ENCODE data around the gene TACC2.

DNA sequence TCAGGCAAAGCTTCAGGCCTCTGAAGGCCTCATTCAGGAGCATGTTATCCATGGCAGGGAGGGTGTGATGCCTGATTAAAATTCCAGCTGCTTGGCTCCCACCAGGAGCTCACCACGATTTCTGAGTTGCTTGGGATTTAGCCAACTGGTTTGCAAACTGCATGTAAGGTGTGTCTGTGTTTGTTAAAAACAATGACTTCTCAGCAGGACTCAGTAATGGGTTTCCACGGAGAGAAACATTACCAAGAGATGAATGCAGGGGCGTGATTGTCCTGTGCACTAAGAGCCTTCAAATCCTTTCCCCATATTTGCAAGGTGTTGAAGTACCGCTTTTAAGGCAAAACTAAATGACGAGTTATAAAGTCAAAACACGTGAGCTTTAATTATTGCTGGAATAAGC lies 193.3 kb downstream of the TACC2 start:
- TF ChIP-seq, protein P1, sequence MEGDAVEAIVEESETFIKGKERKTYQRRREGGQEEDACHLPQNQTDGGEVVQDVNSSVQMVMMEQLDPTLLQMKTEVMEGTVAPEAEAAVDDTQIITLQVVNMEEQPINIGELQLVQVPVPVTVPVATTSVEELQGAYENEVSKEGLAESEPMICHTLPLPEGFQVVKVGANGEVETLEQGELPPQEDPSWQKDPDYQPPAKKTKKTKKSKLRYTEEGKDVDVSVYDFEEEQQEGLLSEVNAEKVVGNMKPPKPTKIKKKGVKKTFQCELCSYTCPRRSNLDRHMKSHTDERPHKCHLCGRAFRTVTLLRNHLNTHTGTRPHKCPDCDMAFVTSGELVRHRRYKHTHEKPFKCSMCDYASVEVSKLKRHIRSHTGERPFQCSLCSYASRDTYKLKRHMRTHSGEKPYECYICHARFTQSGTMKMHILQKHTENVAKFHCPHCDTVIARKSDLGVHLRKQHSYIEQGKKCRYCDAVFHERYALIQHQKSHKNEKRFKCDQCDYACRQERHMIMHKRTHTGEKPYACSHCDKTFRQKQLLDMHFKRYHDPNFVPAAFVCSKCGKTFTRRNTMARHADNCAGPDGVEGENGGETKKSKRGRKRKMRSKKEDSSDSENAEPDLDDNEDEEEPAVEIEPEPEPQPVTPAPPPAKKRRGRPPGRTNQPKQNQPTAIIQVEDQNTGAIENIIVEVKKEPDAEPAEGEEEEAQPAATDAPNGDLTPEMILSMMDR (IDR thresholded peaks at IDR 0.05) = no peak
- TF ChIP-seq POLR2A (IDR thresholded peaks at IDR 0.05) (no peak), POLR2AphosphoS5 (IDR thresholded peaks at IDR 0.05) (no peak), EP300 (IDR thresholded peaks at IDR 0.05) (no peak)
